HCT116 (cell line): ENCODE results near the gene ERG. TPM values are rescaled to one million over a fixed set of nuclear protein-coding genes. Genes with fewer than 3 reads are reported as not detected.

Source experiments
- ATAC-seq: fragments of 200-7000 bp; cut with Tn5 transposase; 2 replicates; pipeline ENCODE4 v1.9.1; 2020; ENCODE audit warnings: mild to moderate bottlenecking, moderate library complexity
- BruUV-seq: library from RNA; stranded (reverse); fragments of 400-500 nt; replicated peaks from 2 replicates; lab custom pipeline; 2021; lab: Mats Ljungman, UMichigan
- CTCF ChIA-PET: fragments of 300-600 bp; sonication (Branson Sonifier 250); formaldehyde crosslinking; loops from one replicate; lab custom pipeline; 2021; ENCODE audit warnings: antibody characterized with exemption; lab: Charles Lee
- POLR2A ChIA-PET: fragments of 300-600, 350-600 bp; sonication (Branson Sonifier 250); formaldehyde crosslinking; loops from one replicate; lab custom pipeline; 2021; ENCODE audit warnings: antibody characterized with exemption; lab: Charles Lee
- RAD21 ChIA-PET, 2 experiments: fragments of 300-600 bp; sonication (Branson Sonifier 250); formaldehyde crosslinking; loops; one replicate each; lab custom pipeline; 2023; ENCODE audit warnings: low total read pairs in 2 of 2; ENCODE audit not compliant: uncharacterized antibody in 2 of 2, unreplicated experiment in 2 of 2, low non-redundant PET in 1 of 2; lab: Charles Lee
- DNase-seq: peaks from one replicate; pipeline ENCODE4 v3.0.0-alpha.2; 2010; ENCODE audit warnings: low read depth, low spot score
- H2AFZ ChIP-seq: fragments of 200-600 bp; shearing (Covaris generic), sonication (generic); 2 replicates; pipeline ENCODE4 v1.6.1; 2017; ENCODE audit warnings: low read depth, mixed run types, mixed read lengths, antibody characterized with exemption, low read length; ENCODE audit not compliant: poor library complexity, severe bottlenecking
- H3K27ac ChIP-seq: 2 replicates; pipeline ENCODE4 v1.5.1; 2012; ENCODE audit warnings: low read depth, low read length
- H3K27me3 ChIP-seq: fragments of 200-600 bp; sonication (generic); 2 replicates; pipeline ENCODE4 v1.6.1; 2016; ENCODE audit warnings: mixed run types, low read length, mixed read lengths; ENCODE audit not compliant: insufficient read depth
- H3K36me3 ChIP-seq, 2 experiments: fragments of 200-500 bp in 1 of 2; fragments of 200-600 bp in 1 of 2; sonication (Bioruptor generic) in 1 of 2; sonication (generic) in 1 of 2; 2 replicates each; pipeline versions ENCODE4 v1.5.1 to v1.6.1; 2014 to 2016; ENCODE audit warnings: low read length in 2 of 2, inconsistent platforms in 1 of 2, mixed read lengths in 1 of 2, mixed run types in 1 of 2; ENCODE audit not compliant: insufficient read depth in 2 of 2, control insufficient read depth in 1 of 2
- H3K4me1 ChIP-seq, 2 experiments: fragments of 200-600 bp in 1 of 2; sonication (generic) in 1 of 2; 2 replicates each; pipeline versions ENCODE4 v1.5.1 to v1.6.1; 2012 to 2017; ENCODE audit warnings: low read length in 2 of 2, inconsistent platforms in 1 of 2, mild to moderate bottlenecking in 1 of 2, mixed read lengths in 1 of 2, mixed run types in 1 of 2, moderate library complexity in 1 of 2; ENCODE audit not compliant: insufficient read depth in 2 of 2, control insufficient read depth in 1 of 2
- H3K4me2 ChIP-seq: fragments of 200-600 bp; sonication (generic); 2 replicates; pipeline ENCODE4 v1.6.1; 2017; ENCODE audit warnings: mixed run types, low read length, mixed read lengths
- H3K4me3 ChIP-seq, 2 experiments: fragments of 200-600 bp in 1 of 2; sonication (generic) in 1 of 2; replicated peaks in 1 of 2; 2 replicates each; pipeline ENCODE4 v1.5.1; 2011 to 2016; ENCODE audit warnings: low read length in 2 of 2, control low read depth in 1 of 2, low read depth in 1 of 2, mild to moderate bottlenecking in 1 of 2, mixed read lengths in 1 of 2, mixed run types in 1 of 2
- H3K79me2 ChIP-seq: fragments of 200-600 bp; sonication (generic); 2 replicates; pipeline ENCODE4 v1.6.1; 2017; ENCODE audit warnings: mild to moderate bottlenecking, mixed run types, low read length, moderate library complexity, mixed read lengths; ENCODE audit not compliant: insufficient read depth
- H3K9ac ChIP-seq: fragments of 200-600 bp; sonication (generic); 2 replicates; pipeline ENCODE4 v1.6.1; 2016; ENCODE audit warnings: low read length, mixed read lengths
- H3K9me2 ChIP-seq: fragments of 200-600 bp; sonication (generic), shearing (Covaris generic); 2 replicates; pipeline ENCODE4 v1.6.1; 2017; ENCODE audit warnings: mixed run types, mild to moderate bottlenecking, moderate library complexity; ENCODE audit not compliant: insufficient read depth
- H3K9me3 ChIP-seq, 2 experiments: fragments of 200-500 bp in 1 of 2; fragments of 200-600 bp in 1 of 2; sonication (Bioruptor generic) in 1 of 2; sonication (generic) in 1 of 2; 2 replicates each; pipeline ENCODE4 v1.6.1; 2014 to 2017; ENCODE audit warnings: low read length in 2 of 2, mixed read lengths in 2 of 2, inconsistent platforms in 1 of 2, low read depth in 1 of 2, mild to moderate bottlenecking in 1 of 2, mixed run types in 1 of 2, moderate library complexity in 1 of 2; ENCODE audit not compliant: control insufficient read depth in 1 of 2, insufficient read depth in 1 of 2
- H4K20me1 ChIP-seq: fragments of 200-600 bp; sonication (generic), shearing (Covaris generic); 2 replicates; pipeline ENCODE4 v1.6.1; 2017; ENCODE audit warnings: mixed run types, mild to moderate bottlenecking, moderate library complexity; ENCODE audit not compliant: insufficient read depth
- CBX3 ChIP-seq: IDR thresholded peaks from 2 replicates; pipeline ENCODE4 v1.6.1; 2012; ENCODE audit warnings: low read depth
- CEBPB ChIP-seq: IDR thresholded peaks from 2 replicates; pipeline ENCODE4 v1.6.1; 2012; ENCODE audit warnings: low read depth
- EGR1 ChIP-seq: IDR thresholded peaks from 2 replicates; pipeline ENCODE4 v1.6.1; 2012; ENCODE audit warnings: low read depth
- ELF1 ChIP-seq: IDR thresholded peaks from 2 replicates; pipeline ENCODE4 v1.6.1; 2012; ENCODE audit warnings: low read depth, borderline replicate concordance
- EZH2 ChIP-seq: fragments of 200-600 bp; sonication (generic); IDR thresholded peaks from 2 replicates; pipeline ENCODE4 v1.6.1; 2017; ENCODE audit warnings: antibody characterized with exemption, mixed run types
- EZH2phosphoT487 ChIP-seq: fragments of 200-600 bp; IDR thresholded peaks from 2 replicates; pipeline ENCODE4 v1.6.1; 2018; ENCODE audit warnings: antibody characterized with exemption, borderline replicate concordance
- FOSL1 ChIP-seq: IDR thresholded peaks from 2 replicates; pipeline ENCODE4 v1.6.1; 2012; ENCODE audit warnings: low read depth
- JUND ChIP-seq: IDR thresholded peaks from 2 replicates; pipeline ENCODE4 v1.6.1; 2012
- MAX ChIP-seq: IDR thresholded peaks from 2 replicates; pipeline ENCODE4 v1.6.1; 2012
- POLR2A ChIP-seq: IDR thresholded peaks from 2 replicates; pipeline ENCODE4 v1.7.0; 2011; ENCODE audit warnings: borderline replicate concordance; ENCODE audit not compliant: insufficient read depth, insufficient read length; ENCODE audit errors: extremely low read depth
- POLR2AphosphoS5 ChIP-seq: IDR thresholded peaks from 2 replicates; pipeline ENCODE4 v1.6.1; 2011; ENCODE audit warnings: mild to moderate bottlenecking, low read depth, low read length, moderate library complexity
- RAD21 ChIP-seq: IDR thresholded peaks from 2 replicates; pipeline ENCODE4 v1.6.1; 2012; ENCODE audit warnings: low read depth, mild to moderate bottlenecking
- SIN3A ChIP-seq: IDR thresholded peaks from 2 replicates; pipeline ENCODE4 v1.6.1; 2012; ENCODE audit warnings: low read depth
- SP1 ChIP-seq: IDR thresholded peaks from 2 replicates; pipeline ENCODE4 v1.6.1; 2012; ENCODE audit warnings: low read depth
- SRF ChIP-seq: IDR thresholded peaks from 2 replicates; pipeline ENCODE4 v1.6.1; 2012; ENCODE audit warnings: low read depth
- TCF7L2 ChIP-seq: IDR thresholded peaks from 2 replicates; pipeline ENCODE4 v1.7.0; 2011; ENCODE audit warnings: borderline replicate concordance, inconsistent platforms; ENCODE audit not compliant: insufficient read depth, insufficient read length; ENCODE audit errors: extremely low read depth
- YY1 ChIP-seq: IDR thresholded peaks from 2 replicates; pipeline ENCODE4 v1.6.1; 2011; ENCODE audit warnings: low read length, low read depth, moderate library complexity, mild to moderate bottlenecking; ENCODE audit not compliant: insufficient replicate concordance; ENCODE audit errors: extremely low read depth
- ZBTB33 ChIP-seq: IDR thresholded peaks from 2 replicates; pipeline ENCODE4 v1.6.1; 2011; ENCODE audit warnings: mild to moderate bottlenecking, low read length, moderate library complexity; ENCODE audit not compliant: insufficient replicate concordance; ENCODE audit errors: extremely low read depth
- ZFX ChIP-seq: fragments of 450-650 bp; IDR thresholded peaks from 2 replicates; pipeline ENCODE4 v1.6.1; 2017
- intact Hi-C: fragments of 100-400 bp; cut with micrococcal nuclease; formaldehyde crosslinking; loops from 2 replicates; pipeline ENCODE4 v1.10.0; 2022
- total RNA-seq: library from RNA; stranded (reverse); gene quantifications from one replicate; pipeline ENCODE4 v1.2.1, GENCODE V29; 2021; ENCODE audit not compliant: unreplicated experiment
- TF ChIP-seq, protein P1 (sequence below), 3 experiments: fragments of 200-600 bp in 1 of 3; sonication (generic) in 1 of 3; IDR thresholded peaks in 2 of 3; conservative IDR thresholded peaks in 1 of 3; 2 replicates each; pipeline ENCODE4 v1.5.1; 2012 to 2017; ENCODE audit warnings: low read depth in 2 of 3, low read length in 2 of 3, antibody characterized with exemption in 1 of 3, borderline replicate concordance in 1 of 3, control low read depth in 1 of 3, mild to moderate bottlenecking in 1 of 3, mixed read lengths in 1 of 3, mixed run types in 1 of 3, moderate library complexity in 1 of 3; ENCODE audit not compliant: insufficient read depth in 1 of 3

ERG gene
- total RNA-seq, 1 experiment from 2014 or later = 0.17 TPM

DNA sequence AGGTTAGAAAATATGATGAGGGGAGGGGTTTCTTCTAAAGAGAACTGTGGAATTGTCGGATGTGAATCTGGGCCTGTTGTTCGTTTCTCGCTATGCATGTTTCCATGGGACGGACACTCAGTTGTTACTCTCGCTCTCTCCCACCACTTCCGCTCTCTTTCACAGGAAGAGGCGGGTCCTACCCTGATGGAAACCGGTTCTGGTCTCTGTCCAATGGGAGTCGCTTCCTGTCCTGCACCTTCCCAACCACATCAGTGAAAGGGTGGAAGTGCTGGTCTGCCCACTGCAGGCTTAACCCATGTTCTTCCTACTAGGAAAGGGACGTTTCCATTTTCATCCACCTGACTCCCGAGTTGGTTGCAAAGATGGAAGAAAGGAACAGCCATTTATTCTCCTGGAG lies 122.0 kb downstream of the ERG start:
- Histone ChIP-seq H3K79me2 (no peaks in the 10 kb centered on the region), H3K27ac (no peak overlapping the region), H3K27me3 (peaks cover 20% of the 10 kb centered on the region), H3K9me3 (no peaks in the 10 kb centered on the region), H3K4me1 (no peaks in the 10 kb centered on the region), H3K36me3 (no peaks in the 10 kb centered on the region), H2AFZ (no peak overlapping the region), H3K4me2 (no peak overlapping the region), H4K20me1 (no peaks in the 10 kb centered on the region), H3K9me2 (no peaks in the 10 kb centered on the region), H3K4me3 (no peak overlapping the region), H3K9ac (no peak overlapping the region)
- ChIA-PET CTCF (no interaction called here), RAD21 (no interaction called here), POLR2A (no interaction called here)
- TF ChIP-seq EGR1 (no peak), TCF7L2 (no peak), SP1 (no peak), EZH2 (no peak), FOSL1 (no peak), POLR2AphosphoS5 (no peak), CBX3 (no peak), YY1 (no peak), EZH2phosphoT487 (no peak), RAD21 (no peak), ZFX (no peak), JUND (no peak), CEBPB (no peak), POLR2A (no peak), SIN3A (no peak), SRF (no peak), MAX (no peak), ELF1 (no peak), ZBTB33 (no peak)
- TF ChIP-seq, protein P1, sequence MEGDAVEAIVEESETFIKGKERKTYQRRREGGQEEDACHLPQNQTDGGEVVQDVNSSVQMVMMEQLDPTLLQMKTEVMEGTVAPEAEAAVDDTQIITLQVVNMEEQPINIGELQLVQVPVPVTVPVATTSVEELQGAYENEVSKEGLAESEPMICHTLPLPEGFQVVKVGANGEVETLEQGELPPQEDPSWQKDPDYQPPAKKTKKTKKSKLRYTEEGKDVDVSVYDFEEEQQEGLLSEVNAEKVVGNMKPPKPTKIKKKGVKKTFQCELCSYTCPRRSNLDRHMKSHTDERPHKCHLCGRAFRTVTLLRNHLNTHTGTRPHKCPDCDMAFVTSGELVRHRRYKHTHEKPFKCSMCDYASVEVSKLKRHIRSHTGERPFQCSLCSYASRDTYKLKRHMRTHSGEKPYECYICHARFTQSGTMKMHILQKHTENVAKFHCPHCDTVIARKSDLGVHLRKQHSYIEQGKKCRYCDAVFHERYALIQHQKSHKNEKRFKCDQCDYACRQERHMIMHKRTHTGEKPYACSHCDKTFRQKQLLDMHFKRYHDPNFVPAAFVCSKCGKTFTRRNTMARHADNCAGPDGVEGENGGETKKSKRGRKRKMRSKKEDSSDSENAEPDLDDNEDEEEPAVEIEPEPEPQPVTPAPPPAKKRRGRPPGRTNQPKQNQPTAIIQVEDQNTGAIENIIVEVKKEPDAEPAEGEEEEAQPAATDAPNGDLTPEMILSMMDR (IDR thresholded peaks at IDR 0.05 in 2 of 3, conservative IDR thresholded peaks at IDR 0.05 in 1 of 3; ENCODE audit: borderline replicate concordance in 1 of 3, insufficient read depth in 1 of 3, low read depth in 2 of 3, low read length in 2 of 3) = no peak
- intact Hi-C loops = no loop called here
- ATAC-seq = no peak
- BruUV-seq = no TSS peak
- DNase-seq = no peak
